ENCODE results near the gene RALGDS. TPM values are rescaled to one million over a fixed set of nuclear protein-coding genes. Genes with fewer than 3 reads are reported as not detected.

The RALGDS gene
- total and polyA plus RNA-seq, 2 donors (not counting 3 experiments of a cell fraction or from before 2014, with no cell fraction given), result 41.4 to 60.0 TPM

DNA sequence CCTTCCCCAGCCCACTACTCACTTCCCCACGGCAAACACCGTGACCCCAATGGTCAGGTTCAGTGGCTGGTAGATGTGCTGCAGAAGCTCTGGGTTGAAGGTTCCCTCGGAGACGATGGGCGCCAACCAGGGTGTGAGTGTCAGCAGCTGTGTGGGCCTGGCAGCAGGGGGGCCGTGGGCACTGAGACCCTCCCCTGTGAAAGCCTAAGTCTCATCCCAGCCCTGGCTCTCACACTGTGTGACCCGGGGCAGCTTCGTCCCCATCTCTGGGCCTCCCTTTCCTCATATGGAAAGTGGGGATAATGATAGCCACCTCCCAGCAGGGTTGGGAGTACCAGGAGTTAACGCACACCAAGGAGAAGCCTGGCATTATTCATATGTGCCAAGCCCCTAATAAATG is 34.1 kb upstream of the RALGDS start:
- H3K27me3 ChIP-seq (ENCODE audit: control insufficient read depth in 2 of 2, insufficient read depth in 2 of 2, low read length in 2 of 2), result no peaks in the 10 kb centered on the region
- POLR2A ChIA-PET, result no interaction called here
- no peak overlapping the region for H3K4me2 ChIP-seq (ENCODE audit: insufficient read depth, low read length)
- H3K36me3 ChIP-seq (ENCODE audit: control insufficient read depth in 2 of 2, extremely low read depth in 1 of 2, insufficient read depth in 2 of 2, low read length in 2 of 2), result peaks cover 2 to 11% of the 10 kb centered on the region in 2 experiments
- no peak overlapping the region for H3K4me3 ChIP-seq (replicated peaks in 1 of 3; ENCODE audit: insufficient read depth in 1 of 3, low read depth in 1 of 3, low read length in 3 of 3)
- H3K4me1 ChIP-seq (ENCODE audit: control insufficient read depth, extremely low read depth, insufficient read depth, low read length), result no peaks in the 10 kb centered on the region
- no peaks in the 10 kb centered on the region for H3K9me1 ChIP-seq (replicated peaks; ENCODE audit: control insufficient read depth, extremely low read depth, insufficient read depth, low read length)
- no peak overlapping the region for H2AFZ ChIP-seq (ENCODE audit: low read depth, low read length)
- no peak for TF ChIP-seq FOS (IDR thresholded peaks at IDR 0.05; ENCODE audit: borderline replicate concordance, insufficient read depth, low read length)
- no peak for TF ChIP-seq POLR2A (IDR thresholded peaks at IDR 0.05; ENCODE audit: low read depth, low read length)
- no peaks in the 10 kb centered on the region for H4K20me1 ChIP-seq (replicated peaks; ENCODE audit: control insufficient read depth, extremely low read depth, insufficient read depth, low read length)
- H3K27ac ChIP-seq (ENCODE audit: insufficient read depth, low read depth, low read length), result no peak overlapping the region
- H3K9me3 ChIP-seq (replicated peaks; ENCODE audit: control insufficient read depth, insufficient read depth, low read length), result no peaks in the 10 kb centered on the region
- H3K9ac ChIP-seq (replicated peaks; ENCODE audit: extremely low read depth, insufficient read depth, low read length), result no peak overlapping the region
- dilution Hi-C loops (cut with MboI; ENCODE audit: extremely low pct_ligation_motif_present, low sequenced_read_pairs), result no loop called here
- no TSS peak for BruUV-seq (replicated peaks)
- intact Hi-C loops (cut with micrococcal nuclease), result no loop called here
- FAIRE-seq (no peak), DNase-seq (ENCODE audit: low read depth, low spot score) (no peak)
- H3K79me2 ChIP-seq (ENCODE audit: control insufficient read depth, insufficient read depth, low read length), result no peaks in the 10 kb centered on the region
- CTCF ChIA-PET, result interaction anchor here (1.0 to 1.6 kb wide), 2 partner anchors 9 to 11 kb away, joined by 3 to 4 read pairs; no protein-coding TSS in a partner anchor

DNA sequence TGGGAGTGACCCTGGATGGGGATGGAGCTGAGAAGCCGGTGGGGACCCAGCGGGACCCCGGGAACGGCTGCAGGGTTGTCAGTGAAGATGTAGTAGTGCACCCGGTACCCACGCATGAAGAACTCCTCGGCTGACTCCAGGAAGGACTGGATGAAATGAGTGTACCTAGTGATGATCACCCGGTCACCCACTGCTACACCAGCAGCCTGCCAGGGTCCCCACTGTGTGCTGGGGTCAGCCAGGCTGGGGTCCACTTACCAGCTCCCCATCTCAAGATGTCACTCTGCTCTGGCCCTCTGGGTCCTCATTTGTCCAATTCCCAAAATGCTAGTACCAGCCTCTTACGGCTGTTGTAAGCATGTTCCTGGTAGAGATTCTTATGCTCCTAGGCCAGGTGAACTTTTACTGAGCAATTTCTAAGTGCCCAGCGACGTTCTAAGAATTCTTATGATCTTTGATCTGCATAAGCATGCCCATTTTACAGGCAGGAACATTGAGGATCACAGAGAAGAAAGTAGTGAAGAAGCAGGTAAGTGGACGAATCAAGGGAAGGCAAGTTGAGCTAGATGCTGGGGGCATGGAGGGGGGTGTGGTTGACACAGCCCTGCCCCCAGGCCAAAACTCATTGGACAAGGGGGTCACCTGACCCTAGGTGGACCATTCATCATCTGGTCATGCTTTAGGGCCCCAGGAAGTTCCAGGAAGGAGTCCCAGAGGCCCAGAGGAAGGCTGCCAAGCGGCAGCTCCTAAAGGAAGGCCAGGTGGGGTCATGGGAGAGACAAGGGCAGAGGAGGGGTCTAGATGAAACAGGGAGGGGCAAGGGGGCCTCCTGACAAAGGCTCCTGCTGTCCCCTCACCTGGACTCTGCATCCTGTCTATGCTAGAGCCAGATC is 33.3 kb upstream of the RALGDS start:
- dilution Hi-C loops (cut with MboI; ENCODE audit: extremely low pct_ligation_motif_present, low sequenced_read_pairs) (no loop called here), intact Hi-C loops (cut with micrococcal nuclease) (no loop called here)
- Histone ChIP-seq H3K4me2 (ENCODE audit: insufficient read depth, low read length) (no peak overlapping the region), H3K27me3 (ENCODE audit: control insufficient read depth in 2 of 2, insufficient read depth in 2 of 2, low read length in 2 of 2) (no peaks in the 10 kb centered on the region), H3K79me2 (ENCODE audit: control insufficient read depth, insufficient read depth, low read length) (no peaks in the 10 kb centered on the region), H3K36me3 (ENCODE audit: control insufficient read depth in 2 of 2, extremely low read depth in 1 of 2, insufficient read depth in 2 of 2, low read length in 2 of 2) (peaks cover 2 to 11% of the 10 kb centered on the region in 2 experiments), H2AFZ (ENCODE audit: low read depth, low read length) (no peak overlapping the region), H3K9ac (replicated peaks; ENCODE audit: extremely low read depth, insufficient read depth, low read length) (no peak overlapping the region), H3K9me1 (replicated peaks; ENCODE audit: control insufficient read depth, extremely low read depth, insufficient read depth, low read length) (no peaks in the 10 kb centered on the region), H3K4me3 (replicated peaks in 1 of 3; ENCODE audit: insufficient read depth in 1 of 3, low read depth in 1 of 3, low read length in 3 of 3) (no peak overlapping the region), H3K4me1 (ENCODE audit: control insufficient read depth, extremely low read depth, insufficient read depth, low read length) (no peaks in the 10 kb centered on the region), H4K20me1 (replicated peaks; ENCODE audit: control insufficient read depth, extremely low read depth, insufficient read depth, low read length) (no peaks in the 10 kb centered on the region), H3K9me3 (replicated peaks; ENCODE audit: control insufficient read depth, insufficient read depth, low read length) (no peaks in the 10 kb centered on the region), H3K27ac (ENCODE audit: insufficient read depth, low read depth, low read length) (no peak overlapping the region)
- BruUV-seq (replicated peaks), result no TSS peak
- DNase-seq (ENCODE audit: low read depth, low spot score) (no peak), FAIRE-seq (no peak)
- TF ChIP-seq, protein P1, sequence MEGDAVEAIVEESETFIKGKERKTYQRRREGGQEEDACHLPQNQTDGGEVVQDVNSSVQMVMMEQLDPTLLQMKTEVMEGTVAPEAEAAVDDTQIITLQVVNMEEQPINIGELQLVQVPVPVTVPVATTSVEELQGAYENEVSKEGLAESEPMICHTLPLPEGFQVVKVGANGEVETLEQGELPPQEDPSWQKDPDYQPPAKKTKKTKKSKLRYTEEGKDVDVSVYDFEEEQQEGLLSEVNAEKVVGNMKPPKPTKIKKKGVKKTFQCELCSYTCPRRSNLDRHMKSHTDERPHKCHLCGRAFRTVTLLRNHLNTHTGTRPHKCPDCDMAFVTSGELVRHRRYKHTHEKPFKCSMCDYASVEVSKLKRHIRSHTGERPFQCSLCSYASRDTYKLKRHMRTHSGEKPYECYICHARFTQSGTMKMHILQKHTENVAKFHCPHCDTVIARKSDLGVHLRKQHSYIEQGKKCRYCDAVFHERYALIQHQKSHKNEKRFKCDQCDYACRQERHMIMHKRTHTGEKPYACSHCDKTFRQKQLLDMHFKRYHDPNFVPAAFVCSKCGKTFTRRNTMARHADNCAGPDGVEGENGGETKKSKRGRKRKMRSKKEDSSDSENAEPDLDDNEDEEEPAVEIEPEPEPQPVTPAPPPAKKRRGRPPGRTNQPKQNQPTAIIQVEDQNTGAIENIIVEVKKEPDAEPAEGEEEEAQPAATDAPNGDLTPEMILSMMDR (IDR thresholded peaks at IDR 0.05; ENCODE audit: extremely low read depth in 1 of 2, insufficient read depth in 1 of 2, low read depth in 1 of 2, low read length in 2 of 2), result no peak
- no peak for TF ChIP-seq GATA2 (IDR thresholded peaks at IDR 0.05; ENCODE audit: insufficient read depth, insufficient read length, low read depth, low read length)
- no peak for TF ChIP-seq EZH2 (IDR thresholded peaks at IDR 0.05; ENCODE audit: borderline replicate concordance, low read depth, low read length, severe bottlenecking)
- CTCF ChIA-PET, result interaction anchor here (1.6 kb wide), 1 partner anchor 10 kb away, joined by 4 read pairs; no protein-coding TSS in a partner anchor
- POLR2A ChIA-PET, result no interaction called here

Measured in endothelial cell of umbilical vein (primary cell).